GM12864 (cell line): ENCODE measurements around the gene FGF23.
"Not testable (repeated sequence)": the region's sequence is repeated elsewhere in the genome, so short reads cannot be mapped to it uniquely, and the experiment has no call there.

ENCODE experiments used
- DNase-seq: peaks from one replicate; pipeline ENCODE4 v3.0.0-alpha.2; 2011; ENCODE audit warnings: low read depth
- H3K4me3 ChIP-seq: 2 replicates; pipeline ENCODE4 v1.5.1; 2011; ENCODE audit warnings: mild to moderate bottlenecking, low read depth, low read length, control low read depth
- TF ChIP-seq, protein P1 (sequence below): IDR thresholded peaks from 2 replicates; pipeline ENCODE4 v1.5.1; 2011; ENCODE audit warnings: low read depth, mild to moderate bottlenecking, moderate library complexity, low read length, control low read depth, inconsistent platforms; ENCODE audit errors: missing control alignments

Gene FGF23

DNA sequence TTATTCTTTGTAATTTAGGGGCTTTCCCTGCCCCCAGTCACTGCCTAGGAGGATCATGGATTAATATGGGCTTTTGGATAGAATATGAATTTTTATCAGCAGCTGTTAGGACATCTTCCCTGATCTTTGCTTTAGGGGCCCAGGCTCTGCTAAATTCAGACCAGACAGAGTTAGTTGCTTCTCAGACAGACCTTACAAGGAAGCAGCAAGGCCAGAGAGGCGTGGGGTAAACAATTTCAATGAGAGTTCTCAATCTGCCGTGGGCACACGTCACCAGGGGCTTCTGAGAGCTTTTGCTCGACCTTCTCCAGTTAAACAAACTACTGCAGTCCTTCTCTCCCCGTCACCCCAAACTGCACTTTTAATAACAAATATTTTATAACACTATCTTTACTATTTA, 38.4 kb upstream of the FGF23 start:
- no peak for DNase-seq
- no peak overlapping the region for H3K4me3 ChIP-seq
- TF ChIP-seq, protein P1, sequence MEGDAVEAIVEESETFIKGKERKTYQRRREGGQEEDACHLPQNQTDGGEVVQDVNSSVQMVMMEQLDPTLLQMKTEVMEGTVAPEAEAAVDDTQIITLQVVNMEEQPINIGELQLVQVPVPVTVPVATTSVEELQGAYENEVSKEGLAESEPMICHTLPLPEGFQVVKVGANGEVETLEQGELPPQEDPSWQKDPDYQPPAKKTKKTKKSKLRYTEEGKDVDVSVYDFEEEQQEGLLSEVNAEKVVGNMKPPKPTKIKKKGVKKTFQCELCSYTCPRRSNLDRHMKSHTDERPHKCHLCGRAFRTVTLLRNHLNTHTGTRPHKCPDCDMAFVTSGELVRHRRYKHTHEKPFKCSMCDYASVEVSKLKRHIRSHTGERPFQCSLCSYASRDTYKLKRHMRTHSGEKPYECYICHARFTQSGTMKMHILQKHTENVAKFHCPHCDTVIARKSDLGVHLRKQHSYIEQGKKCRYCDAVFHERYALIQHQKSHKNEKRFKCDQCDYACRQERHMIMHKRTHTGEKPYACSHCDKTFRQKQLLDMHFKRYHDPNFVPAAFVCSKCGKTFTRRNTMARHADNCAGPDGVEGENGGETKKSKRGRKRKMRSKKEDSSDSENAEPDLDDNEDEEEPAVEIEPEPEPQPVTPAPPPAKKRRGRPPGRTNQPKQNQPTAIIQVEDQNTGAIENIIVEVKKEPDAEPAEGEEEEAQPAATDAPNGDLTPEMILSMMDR = no peak

DNA sequence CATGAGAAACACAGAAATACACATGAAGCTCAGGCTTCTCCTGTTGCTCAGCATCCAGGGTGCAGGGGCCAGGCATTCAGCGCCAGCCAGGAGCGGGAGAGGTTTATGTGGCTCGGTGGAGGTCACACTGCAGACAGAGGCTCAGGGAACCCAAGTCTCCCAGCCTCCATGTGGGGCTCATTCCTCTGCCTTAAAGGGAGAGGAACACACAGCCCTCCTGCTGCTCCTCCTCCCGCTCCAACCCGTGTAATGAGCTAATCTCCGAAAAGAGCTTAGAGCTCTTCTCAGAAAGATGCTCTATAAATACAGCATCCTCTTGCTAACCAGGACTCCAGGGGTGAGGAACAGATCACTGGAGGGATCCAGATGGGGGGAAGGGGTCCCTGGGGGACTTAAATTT, 37.9 kb upstream of the FGF23 start:
- TF ChIP-seq, protein P1 = no peak
- no peak for DNase-seq
- no peak overlapping the region for H3K4me3 ChIP-seq

DNA sequence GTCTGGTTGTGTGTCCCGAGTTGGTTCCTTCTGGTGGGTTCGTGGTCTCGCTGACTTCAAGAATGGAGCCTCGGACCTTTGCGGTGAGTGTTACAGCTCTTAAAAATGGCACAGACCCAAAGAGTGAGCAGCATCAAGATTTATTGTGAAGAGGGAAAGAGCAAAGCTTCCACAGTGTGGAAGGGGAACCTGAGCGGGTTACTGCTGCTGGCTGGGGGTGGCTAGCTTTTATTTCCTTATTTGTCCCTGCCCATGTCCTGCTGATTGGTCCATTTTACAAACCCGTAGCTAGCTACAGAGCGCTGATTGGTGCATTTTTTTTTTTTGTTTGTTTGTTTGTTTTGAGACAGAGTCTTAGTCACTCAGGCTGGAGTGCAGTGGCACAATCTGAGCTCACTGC, 36.8 kb upstream of the FGF23 start:
- no peak overlapping the region for H3K4me3 ChIP-seq
- TF ChIP-seq, protein P1 = no peak
- no peak for DNase-seq

DNA sequence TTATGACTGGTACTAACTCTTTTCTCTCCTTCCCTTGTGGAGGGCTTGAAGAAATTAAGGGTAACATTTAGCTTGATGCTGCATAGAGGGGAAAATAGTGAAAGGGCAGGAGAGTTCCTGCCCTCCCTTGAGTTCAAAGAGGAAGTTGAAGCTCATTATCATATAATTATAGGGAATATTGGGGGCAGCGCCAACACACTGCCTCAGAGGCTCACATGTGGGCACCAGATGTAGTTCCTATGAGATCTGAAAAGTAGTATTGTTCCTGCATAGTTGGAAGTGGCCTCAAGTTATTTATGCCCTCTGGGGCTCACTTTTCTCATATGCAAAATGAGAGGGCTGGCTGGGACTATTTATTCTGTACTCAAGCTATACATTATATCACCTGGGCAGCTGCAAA, 33.0 kb upstream of the FGF23 start:
- TF ChIP-seq, protein P1 = no peak
- no peak for DNase-seq
- no peak overlapping the region for H3K4me3 ChIP-seq

DNA sequence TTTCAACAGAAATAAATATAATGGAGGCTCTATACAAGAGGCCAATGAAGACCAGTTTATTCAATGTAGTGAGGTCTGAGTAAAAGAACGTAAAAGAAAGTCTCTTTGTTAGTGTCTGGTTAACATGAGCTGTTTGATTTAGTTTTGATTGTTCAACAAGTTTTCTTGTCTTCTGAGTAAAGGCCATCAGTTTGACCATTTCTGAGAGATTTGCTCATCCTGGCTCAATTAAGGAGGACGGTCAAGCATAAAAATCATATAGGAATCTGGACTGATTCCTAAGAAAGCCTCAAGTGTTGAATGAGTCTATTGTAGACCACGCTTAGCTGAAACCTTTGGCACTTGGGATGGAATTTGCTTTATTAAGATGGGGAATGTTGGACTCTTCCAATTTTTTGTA, 32.5 kb upstream of the FGF23 start:
- H3K4me3 ChIP-seq = no peak overlapping the region
- no peak for DNase-seq
- TF ChIP-seq, protein P1 = no peak

DNA sequence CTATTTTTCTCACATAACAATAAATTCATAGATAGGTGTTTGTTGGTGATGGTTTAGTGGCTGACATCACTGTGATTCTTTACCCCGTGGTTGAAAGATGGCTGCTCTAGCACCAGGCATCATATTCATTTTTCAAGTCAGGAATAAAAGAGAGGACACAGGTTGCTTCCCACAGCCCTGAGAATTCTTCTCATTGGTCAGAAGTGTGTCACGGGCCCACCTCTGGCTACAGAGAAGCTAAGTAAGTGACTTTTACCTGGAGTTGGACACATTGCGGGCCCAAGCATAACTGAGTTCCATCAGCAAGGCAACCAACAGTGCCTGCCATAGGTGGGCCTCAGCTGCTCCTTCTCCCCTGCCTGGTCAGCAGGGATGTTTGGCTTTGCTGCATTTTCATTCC, 27.6 kb upstream of the FGF23 start:
- TF ChIP-seq, protein P1 = no peak
- no peak overlapping the region for H3K4me3 ChIP-seq
- no peak for DNase-seq

DNA sequence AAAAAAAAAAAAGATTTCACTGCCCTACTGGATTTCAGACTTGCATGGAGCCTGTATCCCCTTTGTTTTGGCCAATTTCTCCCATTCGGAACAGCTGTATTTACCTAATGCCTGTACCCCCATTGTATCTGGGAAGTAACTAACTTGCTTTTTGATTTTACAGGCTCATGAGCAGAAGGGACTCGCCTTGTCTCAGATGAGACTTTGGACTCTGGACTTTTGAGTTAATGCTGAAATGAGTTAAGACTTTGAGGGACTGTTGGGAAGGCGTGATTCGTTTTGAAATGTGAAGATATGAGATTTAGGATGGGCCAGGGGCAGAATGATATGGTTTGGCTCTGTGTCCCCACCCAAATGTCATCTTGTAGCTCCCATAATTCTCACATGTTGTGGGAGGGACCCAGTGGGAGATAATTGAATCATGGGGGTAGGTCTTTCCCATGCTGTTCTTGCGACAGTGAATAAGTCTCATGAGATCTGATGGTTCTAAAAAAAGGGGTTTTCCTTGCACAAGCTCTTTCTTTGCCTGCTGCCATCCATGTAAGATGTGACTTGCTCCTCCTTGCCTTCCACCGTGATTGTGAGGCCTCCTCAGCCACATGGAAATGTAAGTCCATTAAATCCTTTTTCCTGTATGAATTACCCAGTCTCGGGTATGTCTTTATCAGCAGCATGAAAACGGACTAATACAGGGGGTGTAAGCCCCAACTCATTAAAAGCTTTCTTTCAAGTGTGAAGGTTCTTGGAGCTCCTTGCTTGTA, 25.5 kb upstream of the FGF23 start:
- H3K4me3 ChIP-seq, DNase-seq: not testable (repeated sequence)

DNA sequence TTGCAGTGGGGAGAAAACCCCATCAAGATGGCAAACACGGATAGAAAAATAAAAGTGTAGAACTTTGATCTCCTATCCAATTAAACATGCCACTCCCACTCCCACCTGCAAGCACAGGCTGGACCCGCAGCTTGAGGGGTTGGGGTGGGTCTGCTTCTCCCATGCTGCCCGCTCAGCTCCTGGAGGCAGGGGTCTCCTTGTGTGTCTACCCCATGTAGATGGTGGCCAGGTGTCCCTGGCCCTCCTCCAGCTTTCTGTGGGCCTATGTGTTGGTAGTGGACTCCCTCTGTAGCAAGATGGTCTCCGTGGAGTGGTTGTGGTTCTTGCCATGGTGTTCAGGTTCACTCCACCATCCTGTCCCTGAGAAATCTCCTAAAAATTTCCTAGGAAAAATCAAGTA, 23.5 kb upstream of the FGF23 start:
- TF ChIP-seq, protein P1 = no peak
- DNase-seq = no peak
- H3K4me3 ChIP-seq = no peak overlapping the region
